SK-N-SH treated with all-trans-retinoic acid at 6 μM for 48 hours (cell line): Measurements from ENCODE around the gene ANKRD29.

ENCODE experiments used
- CSDC2 ChIP-seq: fragments of 250-450 bp; sonication (Bioruptor Pico); IDR thresholded peaks from 2 replicates; pipeline ENCODE4 v1.5.0; 2020; ENCODE audit warnings: mild to moderate bottlenecking, moderate library complexity
- CSRNP3 ChIP-seq: fragments of 250-450 bp; sonication (Bioruptor Pico); IDR thresholded peaks from 2 replicates; pipeline ENCODE4 v1.5.1; 2021; ENCODE audit warnings: mild to moderate bottlenecking, moderate library complexity
- PATZ1 ChIP-seq: fragments of 250-450 bp; sonication (Bioruptor Pico); IDR thresholded peaks from 2 replicates; pipeline ENCODE4 v1.8.0; 2020; ENCODE audit warnings: mild to moderate bottlenecking, moderate library complexity, borderline replicate concordance
- RARB ChIP-seq: fragments of 250-450 bp; sonication (Bioruptor Pico); IDR thresholded peaks from 2 replicates; pipeline ENCODE4 v1.8.0; 2021; ENCODE audit warnings: mild to moderate bottlenecking, moderate library complexity
- ZFP3 ChIP-seq: fragments of 250-450 bp; sonication (Bioruptor Pico); IDR thresholded peaks from 2 replicates; pipeline ENCODE4 v1.5.0; 2020; ENCODE audit warnings: mild to moderate bottlenecking, moderate library complexity
- ZFP30 ChIP-seq: fragments of 450-650 bp; formaldehyde crosslinking; IDR thresholded peaks from 2 replicates; pipeline ENCODE4 v1.5.0; 2022; ENCODE audit warnings: mild to moderate bottlenecking, moderate library complexity
- ZNF8 ChIP-seq: fragments of 450-650 bp; formaldehyde crosslinking; IDR thresholded peaks from 2 replicates; pipeline ENCODE4 v1.5.0; 2020; ENCODE audit warnings: mild to moderate bottlenecking, moderate library complexity

GRCh38 chr18:23689616-23690504, 27.1 kb upstream of the ANKRD29 start:
- no peak for TF ChIP-seq RARB (CRISPR knock-in tag)
- TF ChIP-seq ZFP3 (CRISPR knock-in tag), result no peak
- no peak for TF ChIP-seq CSDC2 (CRISPR knock-in tag)
- no peak for TF ChIP-seq PATZ1
- TF ChIP-seq ZFP30 (CRISPR knock-in tag), result no peak
- TF ChIP-seq CSRNP3 (CRISPR knock-in tag), result no peak
- TF ChIP-seq ZNF8 (CRISPR knock-in tag), result no peak
